WTC11 (cell line): ENCODE measurements around the gene OR52N4. TPM values are rescaled to one million over a fixed set of nuclear protein-coding genes. Genes with fewer than 3 reads are reported as not detected.

Source experiments
- ATAC-seq: fragments of 200-7000 bp; cut with Tn5 transposase; 2 replicates; pipeline ENCODE4 v1.10.0; 2021; ENCODE audit warnings: mild to moderate bottlenecking, moderate library complexity
- CTCF ChIA-PET: fragments of 300-600 bp; sonication (Branson Sonifier 250); formaldehyde crosslinking; loops from one replicate; lab custom pipeline; 2021; ENCODE audit warnings: antibody characterized with exemption; lab: Charles Lee
- POLR2A ChIA-PET: fragments of 350-600 bp; sonication (Branson Sonifier 250); formaldehyde crosslinking; loops from one replicate; lab custom pipeline; 2021; ENCODE audit warnings: antibody characterized with exemption; lab: Charles Lee
- DNase-seq: peaks from one replicate; pipeline ENCODE4 v3.0.0; 2021; ENCODE audit warnings: low spot score
- H3K27ac Mint-ChIP-seq: 2 replicates; pipeline ENCODE4 v1.8.0; 2021; ENCODE audit warnings: mixed read lengths
- H3K27me3 Mint-ChIP-seq: 2 replicates; pipeline ENCODE4 v1.8.0; 2021; ENCODE audit warnings: low read depth, mild to moderate bottlenecking, moderate library complexity, mixed read lengths
- H3K36me3 Mint-ChIP-seq: 2 replicates; pipeline ENCODE4 v1.8.0; 2021; ENCODE audit warnings: mixed read lengths
- H3K4me1 Mint-ChIP-seq: 2 replicates; pipeline ENCODE4 v1.8.0; 2022; ENCODE audit warnings: mixed read lengths
- H3K4me3 Mint-ChIP-seq: 2 replicates; pipeline ENCODE4 v1.8.0; 2021; ENCODE audit warnings: mild to moderate bottlenecking, moderate library complexity, mixed read lengths
- H3K9me3 Mint-ChIP-seq: 2 replicates; pipeline ENCODE4 v1.8.0; 2021; ENCODE audit warnings: mixed read lengths
- CBFB ChIP-seq: sonication (generic); formaldehyde crosslinking; IDR thresholded peaks from 2 replicates; pipeline ENCODE4 v1.8.1; 2022; ENCODE audit warnings: mild to moderate bottlenecking, low read depth, missing genetic modification reagents
- CREM ChIP-seq: sonication (generic); formaldehyde crosslinking; IDR thresholded peaks from 2 replicates; pipeline ENCODE4 v1.8.1; 2022; ENCODE audit warnings: mild to moderate bottlenecking, missing genetic modification reagents, moderate library complexity
- JAZF1 ChIP-seq: fragments of 250-450 bp; sonication (Bioruptor Pico); IDR thresholded peaks from 2 replicates; pipeline ENCODE4 v1.9.0; 2021; ENCODE audit warnings: moderate library complexity, mild to moderate bottlenecking, inconsistent platforms
- NFATC4 ChIP-seq: fragments of 250-450 bp; sonication (Bioruptor Pico); IDR thresholded peaks from 2 replicates; pipeline ENCODE4 v1.9.0; 2021; ENCODE audit warnings: mild to moderate bottlenecking
- NFYB ChIP-seq: sonication (generic); formaldehyde crosslinking; conservative IDR thresholded peaks from 2 replicates; pipeline ENCODE4 v1.8.0; 2022; ENCODE audit warnings: low read depth, missing genetic modification reagents
- RELA ChIP-seq: sonication (generic); formaldehyde crosslinking; IDR thresholded peaks from 2 replicates; pipeline ENCODE4 v1.8.1; 2022; ENCODE audit warnings: missing genetic modification reagents, mild to moderate bottlenecking, borderline replicate concordance
- SMAD3 ChIP-seq: sonication (generic); formaldehyde crosslinking; IDR thresholded peaks from 2 replicates; pipeline ENCODE4 v1.8.0; 2022; ENCODE audit warnings: missing genetic modification reagents, mild to moderate bottlenecking, borderline replicate concordance
- TCF7 ChIP-seq: sonication (generic); formaldehyde crosslinking; IDR thresholded peaks from 2 replicates; pipeline ENCODE4 v1.8.0; 2022; ENCODE audit warnings: mild to moderate bottlenecking, low read depth, missing genetic modification reagents, moderate library complexity
- TP53 ChIP-seq: sonication (generic); formaldehyde crosslinking; IDR thresholded peaks from 2 replicates; pipeline ENCODE4 v1.8.1; 2023; ENCODE audit warnings: mild to moderate bottlenecking, missing genetic modification reagents
- ZNF121 ChIP-seq: sonication (generic); formaldehyde crosslinking; IDR thresholded peaks from 2 replicates; pipeline ENCODE4 v1.8.0; 2023; ENCODE audit warnings: missing genetic modification reagents
- ZNF232 ChIP-seq: sonication (generic); formaldehyde crosslinking; IDR thresholded peaks from 2 replicates; pipeline ENCODE4 v1.8.0; 2022; ENCODE audit warnings: mild to moderate bottlenecking, missing genetic modification reagents
- ZNF317 ChIP-seq: sonication (generic); formaldehyde crosslinking; IDR thresholded peaks from 2 replicates; pipeline ENCODE4 v1.8.1; 2023; ENCODE audit warnings: low read depth, mild to moderate bottlenecking, moderate library complexity, missing genetic modification reagents, borderline replicate concordance
- ZNF416 ChIP-seq: fragments of 250-450 bp; sonication (Bioruptor Pico); IDR thresholded peaks from 2 replicates; pipeline ENCODE4 v1.9.0; 2021; ENCODE audit warnings: mild to moderate bottlenecking, inconsistent platforms
- total RNA-seq: library from RNA; stranded (reverse); gene quantifications from 3 replicates; pipeline ENCODE4 v1.2.3, GENCODE V29; 2021
- TF ChIP-seq, protein P1 (sequence below): sonication (generic); formaldehyde crosslinking; IDR thresholded peaks from 2 replicates; pipeline ENCODE4 v1.8.1; 2022; ENCODE audit warnings: mild to moderate bottlenecking, moderate library complexity, missing genetic modification reagents
- TF ChIP-seq, protein P2 (sequence below): sonication (generic); formaldehyde crosslinking; IDR thresholded peaks from 2 replicates; pipeline ENCODE4 v1.8.0; 2022; ENCODE audit warnings: missing genetic modification reagents
- TF ChIP-seq, protein P3 (sequence below): sonication (generic); formaldehyde crosslinking; IDR thresholded peaks from 2 replicates; pipeline ENCODE4 v1.8.1; 2023; ENCODE audit warnings: mild to moderate bottlenecking, missing genetic modification reagents, moderate library complexity
- TF ChIP-seq, protein P4 (sequence below): sonication (generic); formaldehyde crosslinking; IDR thresholded peaks from 2 replicates; pipeline ENCODE4 v1.8.0; 2022; ENCODE audit warnings: mild to moderate bottlenecking, missing genetic modification reagents
- TF ChIP-seq, protein P5 (sequence below): sonication (generic); formaldehyde crosslinking; IDR thresholded peaks from 2 replicates; pipeline ENCODE4 v1.8.1; 2023; ENCODE audit warnings: mild to moderate bottlenecking, missing genetic modification reagents
- TF ChIP-seq, protein P6 (sequence below): sonication (generic); formaldehyde crosslinking; IDR thresholded peaks from 2 replicates; pipeline ENCODE4 v1.8.1; 2022; ENCODE audit warnings: missing genetic modification reagents, borderline replicate concordance
- TF ChIP-seq, protein P7 (sequence below): sonication (generic); formaldehyde crosslinking; IDR thresholded peaks from 2 replicates; pipeline ENCODE4 v1.8.0; 2023; ENCODE audit warnings: missing genetic modification reagents

OR52N4 gene
- total RNA-seq, 1 experiment from 2014 or later: 0.52 TPM

DNA sequence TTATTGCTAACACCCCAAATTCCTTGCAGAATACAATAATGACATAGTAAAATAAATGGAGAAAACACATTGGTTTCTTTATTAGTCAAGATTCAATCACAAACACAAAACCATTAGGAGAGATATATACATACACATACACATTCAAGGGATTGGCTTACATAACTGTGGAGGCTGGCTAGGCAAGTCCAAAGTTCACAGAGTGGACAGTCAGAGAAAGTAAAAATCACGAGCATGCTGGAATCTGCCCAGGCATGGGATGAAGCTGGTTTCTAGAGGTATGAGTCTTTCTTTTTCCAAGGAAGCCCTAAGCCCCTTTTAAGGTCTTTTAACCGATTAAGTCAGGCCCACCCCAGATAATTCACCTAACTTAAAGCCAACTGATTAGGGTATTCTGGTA is 31.4 kb upstream of the OR52N4 start:
- CTCF ChIA-PET: no interaction called here
- Mint-ChIP-seq H3K36me3 (no peaks in the 10 kb centered on the region; the same call in 1 of the 2 replicates), H3K27me3 (no peaks in the 10 kb centered on the region; the same call in 1 of the 2 replicates), H3K4me3 (no peak overlapping the region), H3K27ac (no peak overlapping the region), H3K4me1 (no peaks in the 10 kb centered on the region), H3K9me3 (peaks cover 16% of the 10 kb centered on the region)
- DNase-seq (no peak), ATAC-seq (no peak)
- no peak for TF ChIP-seq CBFB
- TF ChIP-seq ZNF317 (CRISPR knock-in tag): no peak
- TF ChIP-seq, protein P1, sequence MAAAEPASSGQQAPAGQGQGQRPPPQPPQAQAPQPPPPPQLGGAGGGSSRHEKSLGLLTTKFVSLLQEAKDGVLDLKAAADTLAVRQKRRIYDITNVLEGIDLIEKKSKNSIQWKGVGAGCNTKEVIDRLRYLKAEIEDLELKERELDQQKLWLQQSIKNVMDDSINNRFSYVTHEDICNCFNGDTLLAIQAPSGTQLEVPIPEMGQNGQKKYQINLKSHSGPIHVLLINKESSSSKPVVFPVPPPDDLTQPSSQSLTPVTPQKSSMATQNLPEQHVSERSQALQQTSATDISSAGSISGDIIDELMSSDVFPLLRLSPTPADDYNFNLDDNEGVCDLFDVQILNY (CRISPR knock-in tag): no peak
- TF ChIP-seq, protein P2, sequence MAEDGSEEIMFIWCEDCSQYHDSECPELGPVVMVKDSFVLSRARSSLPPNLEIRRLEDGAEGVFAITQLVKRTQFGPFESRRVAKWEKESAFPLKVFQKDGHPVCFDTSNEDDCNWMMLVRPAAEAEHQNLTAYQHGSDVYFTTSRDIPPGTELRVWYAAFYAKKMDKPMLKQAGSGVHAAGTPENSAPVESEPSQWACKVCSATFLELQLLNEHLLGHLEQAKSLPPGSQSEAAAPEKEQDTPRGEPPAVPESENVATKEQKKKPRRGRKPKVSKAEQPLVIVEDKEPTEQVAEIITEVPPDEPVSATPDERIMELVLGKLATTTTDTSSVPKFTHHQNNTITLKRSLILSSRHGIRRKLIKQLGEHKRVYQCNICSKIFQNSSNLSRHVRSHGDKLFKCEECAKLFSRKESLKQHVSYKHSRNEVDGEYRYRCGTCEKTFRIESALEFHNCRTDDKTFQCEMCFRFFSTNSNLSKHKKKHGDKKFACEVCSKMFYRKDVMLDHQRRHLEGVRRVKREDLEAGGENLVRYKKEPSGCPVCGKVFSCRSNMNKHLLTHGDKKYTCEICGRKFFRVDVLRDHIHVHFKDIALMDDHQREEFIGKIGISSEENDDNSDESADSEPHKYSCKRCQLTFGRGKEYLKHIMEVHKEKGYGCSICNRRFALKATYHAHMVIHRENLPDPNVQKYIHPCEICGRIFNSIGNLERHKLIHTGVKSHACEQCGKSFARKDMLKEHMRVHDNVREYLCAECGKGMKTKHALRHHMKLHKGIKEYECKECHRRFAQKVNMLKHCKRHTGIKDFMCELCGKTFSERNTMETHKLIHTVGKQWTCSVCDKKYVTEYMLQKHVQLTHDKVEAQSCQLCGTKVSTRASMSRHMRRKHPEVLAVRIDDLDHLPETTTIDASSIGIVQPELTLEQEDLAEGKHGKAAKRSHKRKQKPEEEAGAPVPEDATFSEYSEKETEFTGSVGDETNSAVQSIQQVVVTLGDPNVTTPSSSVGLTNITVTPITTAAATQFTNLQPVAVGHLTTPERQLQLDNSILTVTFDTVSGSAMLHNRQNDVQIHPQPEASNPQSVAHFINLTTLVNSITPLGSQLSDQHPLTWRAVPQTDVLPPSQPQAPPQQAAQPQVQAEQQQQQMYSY (CRISPR knock-in tag): no peak
- no peak for TF ChIP-seq TCF7 (CRISPR knock-in tag)
- TF ChIP-seq, protein P3, sequence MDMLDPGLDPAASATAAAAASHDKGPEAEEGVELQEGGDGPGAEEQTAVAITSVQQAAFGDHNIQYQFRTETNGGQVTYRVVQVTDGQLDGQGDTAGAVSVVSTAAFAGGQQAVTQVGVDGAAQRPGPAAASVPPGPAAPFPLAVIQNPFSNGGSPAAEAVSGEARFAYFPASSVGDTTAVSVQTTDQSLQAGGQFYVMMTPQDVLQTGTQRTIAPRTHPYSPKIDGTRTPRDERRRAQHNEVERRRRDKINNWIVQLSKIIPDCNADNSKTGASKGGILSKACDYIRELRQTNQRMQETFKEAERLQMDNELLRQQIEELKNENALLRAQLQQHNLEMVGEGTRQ (CRISPR knock-in tag): no peak
- no peak for TF ChIP-seq SMAD3
- no peak for TF ChIP-seq NFATC4
- TF ChIP-seq, protein P4, sequence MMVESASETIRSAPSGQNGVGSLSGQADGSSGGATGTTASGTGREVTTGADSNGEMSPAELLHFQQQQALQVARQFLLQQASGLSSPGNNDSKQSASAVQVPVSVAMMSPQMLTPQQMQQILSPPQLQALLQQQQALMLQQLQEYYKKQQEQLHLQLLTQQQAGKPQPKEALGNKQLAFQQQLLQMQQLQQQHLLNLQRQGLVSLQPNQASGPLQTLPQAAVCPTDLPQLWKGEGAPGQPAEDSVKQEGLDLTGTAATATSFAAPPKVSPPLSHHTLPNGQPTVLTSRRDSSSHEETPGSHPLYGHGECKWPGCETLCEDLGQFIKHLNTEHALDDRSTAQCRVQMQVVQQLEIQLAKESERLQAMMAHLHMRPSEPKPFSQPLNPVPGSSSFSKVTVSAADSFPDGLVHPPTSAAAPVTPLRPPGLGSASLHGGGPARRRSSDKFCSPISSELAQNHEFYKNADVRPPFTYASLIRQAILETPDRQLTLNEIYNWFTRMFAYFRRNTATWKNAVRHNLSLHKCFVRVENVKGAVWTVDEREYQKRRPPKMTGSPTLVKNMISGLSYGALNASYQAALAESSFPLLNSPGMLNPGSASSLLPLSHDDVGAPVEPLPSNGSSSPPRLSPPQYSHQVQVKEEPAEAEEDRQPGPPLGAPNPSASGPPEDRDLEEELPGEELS: no peak
- no peak for TF ChIP-seq TP53 (CRISPR knock-in tag)
- TF ChIP-seq, protein P5, sequence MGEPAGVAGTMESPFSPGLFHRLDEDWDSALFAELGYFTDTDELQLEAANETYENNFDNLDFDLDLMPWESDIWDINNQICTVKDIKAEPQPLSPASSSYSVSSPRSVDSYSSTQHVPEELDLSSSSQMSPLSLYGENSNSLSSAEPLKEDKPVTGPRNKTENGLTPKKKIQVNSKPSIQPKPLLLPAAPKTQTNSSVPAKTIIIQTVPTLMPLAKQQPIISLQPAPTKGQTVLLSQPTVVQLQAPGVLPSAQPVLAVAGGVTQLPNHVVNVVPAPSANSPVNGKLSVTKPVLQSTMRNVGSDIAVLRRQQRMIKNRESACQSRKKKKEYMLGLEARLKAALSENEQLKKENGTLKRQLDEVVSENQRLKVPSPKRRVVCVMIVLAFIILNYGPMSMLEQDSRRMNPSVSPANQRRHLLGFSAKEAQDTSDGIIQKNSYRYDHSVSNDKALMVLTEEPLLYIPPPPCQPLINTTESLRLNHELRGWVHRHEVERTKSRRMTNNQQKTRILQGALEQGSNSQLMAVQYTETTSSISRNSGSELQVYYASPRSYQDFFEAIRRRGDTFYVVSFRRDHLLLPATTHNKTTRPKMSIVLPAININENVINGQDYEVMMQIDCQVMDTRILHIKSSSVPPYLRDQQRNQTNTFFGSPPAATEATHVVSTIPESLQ (CRISPR knock-in tag): no peak
- TF ChIP-seq, protein P6, sequence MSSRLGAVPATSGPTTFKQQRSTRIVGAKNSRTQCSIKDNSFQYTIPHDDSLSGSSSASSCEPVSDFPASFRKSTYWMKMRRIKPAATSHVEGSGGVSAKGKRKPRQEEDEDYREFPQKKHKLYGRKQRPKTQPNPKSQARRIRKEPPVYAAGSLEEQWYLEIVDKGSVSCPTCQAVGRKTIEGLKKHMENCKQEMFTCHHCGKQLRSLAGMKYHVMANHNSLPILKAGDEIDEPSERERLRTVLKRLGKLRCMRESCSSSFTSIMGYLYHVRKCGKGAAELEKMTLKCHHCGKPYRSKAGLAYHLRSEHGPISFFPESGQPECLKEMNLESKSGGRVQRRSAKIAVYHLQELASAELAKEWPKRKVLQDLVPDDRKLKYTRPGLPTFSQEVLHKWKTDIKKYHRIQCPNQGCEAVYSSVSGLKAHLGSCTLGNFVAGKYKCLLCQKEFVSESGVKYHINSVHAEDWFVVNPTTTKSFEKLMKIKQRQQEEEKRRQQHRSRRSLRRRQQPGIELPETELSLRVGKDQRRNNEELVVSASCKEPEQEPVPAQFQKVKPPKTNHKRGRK (CRISPR knock-in tag): no peak
- TF ChIP-seq RELA (CRISPR knock-in tag): no peak
- TF ChIP-seq ZNF232 (CRISPR knock-in tag): no peak
- TF ChIP-seq CREM (CRISPR knock-in tag): no peak
- TF ChIP-seq, protein P7, sequence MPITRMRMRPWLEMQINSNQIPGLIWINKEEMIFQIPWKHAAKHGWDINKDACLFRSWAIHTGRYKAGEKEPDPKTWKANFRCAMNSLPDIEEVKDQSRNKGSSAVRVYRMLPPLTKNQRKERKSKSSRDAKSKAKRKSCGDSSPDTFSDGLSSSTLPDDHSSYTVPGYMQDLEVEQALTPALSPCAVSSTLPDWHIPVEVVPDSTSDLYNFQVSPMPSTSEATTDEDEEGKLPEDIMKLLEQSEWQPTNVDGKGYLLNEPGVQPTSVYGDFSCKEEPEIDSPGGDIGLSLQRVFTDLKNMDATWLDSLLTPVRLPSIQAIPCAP (CRISPR knock-in tag): no peak
- no peak for TF ChIP-seq NFYB (CRISPR knock-in tag)
- TF ChIP-seq ZNF121 (CRISPR knock-in tag): no peak
- TF ChIP-seq JAZF1: no peak
- no peak for TF ChIP-seq ZNF416
- POLR2A ChIA-PET: no interaction called here
